K562 (cell line): ENCODE data around the gene WNT7A. TPM values are rescaled to one million over a fixed set of nuclear protein-coding genes. Genes with fewer than 3 reads are reported as not detected.

Experiments used
- BMI1 ChIP-seq: fragments of 150-350 bp; IDR thresholded peaks from 2 replicates; pipeline ENCODE4 v1.6.1; 2014; ENCODE audit warnings: low read length
- CAMTA2 ChIP-seq: fragments of 250-450 bp; sonication (Bioruptor Pico); conservative IDR thresholded peaks from 2 replicates; pipeline ENCODE4 v1.5.1; 2022
- COPS2 ChIP-seq: fragments of 450-650 bp; conservative IDR thresholded peaks from 2 replicates; pipeline ENCODE4 v1.6.1; 2016; ENCODE audit warnings: mild to moderate bottlenecking, moderate library complexity
- CREBBP ChIP-seq: IDR thresholded peaks from one replicate; pipeline ENCODE4 v1.6.1; 2012; ENCODE audit warnings: low read depth, mild to moderate bottlenecking, control low read depth, inconsistent platforms, low read length
- CTBP1 ChIP-seq: fragments of 450-650 bp; IDR thresholded peaks from 2 replicates; pipeline ENCODE4 v1.6.1; 2016; ENCODE audit warnings: borderline replicate concordance
- FOSL1 ChIP-seq: fragments of 200-800 bp; sonication (Bioruptor generic); conservative IDR thresholded peaks from 2 replicates; pipeline ENCODE4 v1.6.1; 2016; ENCODE audit warnings: missing genetic modification characterization, missing compliant biosample characterization
- LCOR ChIP-seq: sonication (generic); formaldehyde crosslinking; IDR thresholded peaks from 2 replicates; pipeline ENCODE4 v1.8.0; 2022; ENCODE audit warnings: mild to moderate bottlenecking, missing genetic modification reagents
- MTA3 ChIP-seq: fragments of 450-650 bp; formaldehyde crosslinking; IDR thresholded peaks from 2 replicates; pipeline ENCODE4 v1.6.1; 2017; ENCODE audit warnings: mild to moderate bottlenecking, borderline replicate concordance
- NFE2L1 ChIP-seq: fragments of 450-650 bp; IDR thresholded peaks from 2 replicates; pipeline ENCODE4 v1.6.1; 2016; ENCODE audit warnings: missing genetic modification characterization, low read depth, mild to moderate bottlenecking, missing compliant biosample characterization, moderate library complexity, borderline replicate concordance
- RNF2 ChIP-seq: sonication (generic); IDR thresholded peaks from 2 replicates; pipeline ENCODE4 v1.6.1; 2016
- TAL1 ChIP-seq: fragments of 450-650 bp; IDR thresholded peaks from 2 replicates; pipeline ENCODE4 v1.6.1; 2016; ENCODE audit warnings: mild to moderate bottlenecking
- TARDBP ChIP-seq: fragments of 450-650 bp; IDR thresholded peaks from 2 replicates; pipeline ENCODE4 v1.6.1; 2016
- TCF3 ChIP-seq: sonication (generic); formaldehyde crosslinking; IDR thresholded peaks from 2 replicates; pipeline ENCODE4 v1.4.0; 2020; ENCODE audit warnings: mild to moderate bottlenecking, missing genetic modification reagents
- ZNF274 ChIP-seq: IDR thresholded peaks from 2 replicates; pipeline ENCODE4 v1.6.1; 2011; ENCODE audit warnings: low read depth, mild to moderate bottlenecking, low read length, moderate library complexity, borderline replicate concordance
- ZNF445 ChIP-seq: fragments of 250-450 bp; sonication (Bioruptor Pico); IDR thresholded peaks from 2 replicates; pipeline ENCODE4 v1.4.0; 2020; ENCODE audit warnings: low read depth, mild to moderate bottlenecking, moderate library complexity
- polyA plus RNA-seq, 8 experiments: library from polyadenylated mRNA; depleted of rRNA in 4 of 8; stranded (reverse) in 5 of 8; unstranded in 3 of 8; fragments of >200 nt; fragmentation: Nextera tagmentation in 2 of 8; fragmentation: Illumina TruSeq in 1 of 8; extraction: Ambion mirVana in 2 of 8; extraction: Trizol in 1 of 8; gene quantifications; 2 replicates each; pipeline versions ENCODE4 v1.2.1 to v1.2.3, GENCODE V29; 2011 to 2014; ENCODE audit warnings: inconsistent platforms in 1 of 8, missing spikeins in 1 of 8
- total RNA-seq, 7 experiments: library from RNA; depleted of rRNA in 6 of 7; stranded (reverse); fragments of >200 nt in 6 of 7; fragmentation: Illumina TruSeq in 2 of 7; extraction: Trizol in 2 of 7; gene quantifications; 2 replicates each; pipeline versions ENCODE4 v1.2.1 to v1.2.3, GENCODE V29; 2011 to 2021; ENCODE audit warnings: low replicate concordance in 1 of 7
- TF ChIP-seq, protein P1 (sequence below), 2 experiments: fragments of 450-650 bp; conservative IDR thresholded peaks; 2 replicates each; pipeline ENCODE4 v1.6.1; 2017; ENCODE audit warnings: mild to moderate bottlenecking in 2 of 2, moderate library complexity in 2 of 2
- TF ChIP-seq, protein P2 (sequence below): sonication (generic); formaldehyde crosslinking; IDR thresholded peaks from 2 replicates; pipeline ENCODE4 v1.8.0; 2022; ENCODE audit warnings: missing genetic modification reagents, mild to moderate bottlenecking, borderline replicate concordance
- TF ChIP-seq, protein P3 (sequence below), 2 experiments: fragments of 450-650 bp in 1 of 2; sonication (generic) in 1 of 2; formaldehyde crosslinking in 1 of 2; IDR thresholded peaks in 1 of 2; conservative IDR thresholded peaks in 1 of 2; 2 replicates each; pipeline versions ENCODE4 v1.6.1 to v1.8.1; 2016 to 2023; ENCODE audit warnings: mild to moderate bottlenecking in 2 of 2, moderate library complexity in 2 of 2, inconsistent platforms in 1 of 2, missing genetic modification reagents in 1 of 2
- TF ChIP-seq, protein P4 (sequence below): sonication (generic); formaldehyde crosslinking; IDR thresholded peaks from 2 replicates; pipeline ENCODE4 v1.8.0; 2022; ENCODE audit warnings: missing genetic modification reagents, mild to moderate bottlenecking, moderate library complexity, borderline replicate concordance
- TF ChIP-seq, protein P5 (sequence below), 3 experiments: IDR thresholded peaks in 2 of 3; conservative IDR thresholded peaks in 1 of 3; 2 replicates each; pipeline ENCODE4 v1.5.1; 2011 to 2012; ENCODE audit warnings: low read length in 3 of 3, mild to moderate bottlenecking in 3 of 3, control low read depth in 2 of 3, improper control_type of control experiment in 1 of 3, inconsistent platforms in 1 of 3, low read depth in 1 of 3, mixed read lengths in 1 of 3, moderate library complexity in 1 of 3; ENCODE audit not compliant: insufficient read depth in 2 of 3
- TF ChIP-seq, protein P6 (sequence below), 2 experiments: fragments of 250-450 bp in 1 of 2; fragments of 450-650 bp in 1 of 2; sonication (Bioruptor Pico) in 1 of 2; IDR thresholded peaks; 2 replicates each; pipeline versions ENCODE4 v1.6.1 to v1.8.0; 2016 to 2021; ENCODE audit warnings: mild to moderate bottlenecking in 2 of 2, moderate library complexity in 2 of 2, missing compliant biosample characterization in 1 of 2, missing genetic modification characterization in 1 of 2

WNT7A gene
- total and polyA plus RNA-seq, 9 of the 15 experiments (the other 6 are each of a cell fraction or from before 2014, with no cell fraction given): 0.03 TPM; not detected in 8

DNA sequence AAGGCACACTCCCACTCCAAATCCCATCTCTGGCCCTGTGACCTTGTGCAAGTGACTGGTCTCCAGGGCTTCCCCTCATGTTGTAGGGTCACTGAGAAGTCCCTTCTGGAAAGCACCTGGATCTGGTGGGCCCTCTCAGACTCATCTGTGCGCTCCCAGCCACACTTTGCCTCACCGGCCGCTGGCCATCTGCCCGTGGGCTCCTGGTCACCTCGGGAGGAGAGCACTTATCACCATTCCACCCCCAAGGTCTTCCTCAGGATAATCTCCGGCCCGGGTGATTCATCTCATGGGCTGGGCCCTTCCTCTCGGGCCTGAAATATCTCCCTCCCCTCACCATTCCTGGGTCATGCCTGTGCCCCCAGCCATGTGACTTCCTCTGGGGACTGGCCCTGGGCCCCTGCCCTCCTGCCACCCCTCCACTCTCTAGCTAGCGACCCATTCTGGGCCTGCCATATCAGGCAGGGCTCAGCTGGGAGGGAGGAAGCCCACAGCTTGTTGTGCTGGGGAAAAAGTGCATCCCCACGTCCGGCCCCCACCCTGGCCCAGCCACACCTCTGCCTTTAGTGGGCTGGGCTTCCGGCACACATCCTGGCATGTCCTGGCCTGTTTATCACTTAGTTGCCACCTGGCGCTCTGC is 10.6 kb upstream of the WNT7A start (continued):
- TF ChIP-seq, protein P1, sequence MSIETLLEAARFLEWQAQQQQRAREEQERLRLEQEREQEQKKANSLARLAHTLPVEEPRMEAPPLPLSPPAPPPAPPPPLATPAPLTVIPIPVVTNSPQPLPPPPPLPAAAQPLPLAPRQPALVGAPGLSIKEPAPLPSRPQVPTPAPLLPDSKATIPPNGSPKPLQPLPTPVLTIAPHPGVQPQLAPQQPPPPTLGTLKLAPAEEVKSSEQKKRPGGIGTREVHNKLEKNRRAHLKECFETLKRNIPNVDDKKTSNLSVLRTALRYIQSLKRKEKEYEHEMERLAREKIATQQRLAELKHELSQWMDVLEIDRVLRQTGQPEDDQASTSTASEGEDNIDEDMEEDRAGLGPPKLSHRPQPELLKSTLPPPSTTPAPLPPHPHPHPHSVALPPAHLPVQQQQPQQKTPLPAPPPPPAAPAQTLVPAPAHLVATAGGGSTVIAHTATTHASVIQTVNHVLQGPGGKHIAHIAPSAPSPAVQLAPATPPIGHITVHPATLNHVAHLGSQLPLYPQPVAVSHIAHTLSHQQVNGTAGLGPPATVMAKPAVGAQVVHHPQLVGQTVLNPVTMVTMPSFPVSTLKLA (conservative IDR thresholded peaks at IDR 0.05): peak in 1 of 2 experiments; percentile 64; a peak in 3 of 4 replicates
- TF ChIP-seq LCOR (peak; percentile 75; the same call in 1 of the 2 replicates), FOSL1 (tag) (peak; percentile 95), CTBP1 (peak; percentile 59; the same call in 1 of the 2 replicates), BMI1 (no peak), ZNF445 (CRISPR knock-in tag) (no peak), ZNF274 (no peak), CAMTA2 (no peak), CREBBP (no peak), RNF2 (peak; percentile 47; the same call in 1 of the 2 replicates), NFE2L1 (tag) (no peak), TCF3 (CRISPR knock-in tag) (peak; percentile 70), TAL1 (no peak), TARDBP (0 out of 2 replicates have a peak, but pooled peaks have one; percentile 34), MTA3 (peak; percentile 36; the same call in 1 of the 2 replicates), COPS2 (no peak)
- TF ChIP-seq, protein P2, sequence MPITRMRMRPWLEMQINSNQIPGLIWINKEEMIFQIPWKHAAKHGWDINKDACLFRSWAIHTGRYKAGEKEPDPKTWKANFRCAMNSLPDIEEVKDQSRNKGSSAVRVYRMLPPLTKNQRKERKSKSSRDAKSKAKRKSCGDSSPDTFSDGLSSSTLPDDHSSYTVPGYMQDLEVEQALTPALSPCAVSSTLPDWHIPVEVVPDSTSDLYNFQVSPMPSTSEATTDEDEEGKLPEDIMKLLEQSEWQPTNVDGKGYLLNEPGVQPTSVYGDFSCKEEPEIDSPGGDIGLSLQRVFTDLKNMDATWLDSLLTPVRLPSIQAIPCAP: no peak
- TF ChIP-seq, protein P3, sequence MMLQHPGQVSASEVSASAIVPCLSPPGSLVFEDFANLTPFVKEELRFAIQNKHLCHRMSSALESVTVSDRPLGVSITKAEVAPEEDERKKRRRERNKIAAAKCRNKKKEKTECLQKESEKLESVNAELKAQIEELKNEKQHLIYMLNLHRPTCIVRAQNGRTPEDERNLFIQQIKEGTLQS (IDR thresholded peaks at IDR 0.05): peak; percentile 72; the same call in 1 of the 2 replicates
- TF ChIP-seq, protein P3 (CRISPR knock-in tag; conservative IDR thresholded peaks at IDR 0.05): no peak
- TF ChIP-seq, protein P4, sequence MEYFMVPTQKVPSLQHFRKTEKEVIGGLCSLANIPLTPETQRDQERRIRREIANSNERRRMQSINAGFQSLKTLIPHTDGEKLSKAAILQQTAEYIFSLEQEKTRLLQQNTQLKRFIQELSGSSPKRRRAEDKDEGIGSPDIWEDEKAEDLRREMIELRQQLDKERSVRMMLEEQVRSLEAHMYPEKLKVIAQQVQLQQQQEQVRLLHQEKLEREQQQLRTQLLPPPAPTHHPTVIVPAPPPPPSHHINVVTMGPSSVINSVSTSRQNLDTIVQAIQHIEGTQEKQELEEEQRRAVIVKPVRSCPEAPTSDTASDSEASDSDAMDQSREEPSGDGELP (CRISPR knock-in tag): peak; percentile 91
- TF ChIP-seq, protein P5, sequence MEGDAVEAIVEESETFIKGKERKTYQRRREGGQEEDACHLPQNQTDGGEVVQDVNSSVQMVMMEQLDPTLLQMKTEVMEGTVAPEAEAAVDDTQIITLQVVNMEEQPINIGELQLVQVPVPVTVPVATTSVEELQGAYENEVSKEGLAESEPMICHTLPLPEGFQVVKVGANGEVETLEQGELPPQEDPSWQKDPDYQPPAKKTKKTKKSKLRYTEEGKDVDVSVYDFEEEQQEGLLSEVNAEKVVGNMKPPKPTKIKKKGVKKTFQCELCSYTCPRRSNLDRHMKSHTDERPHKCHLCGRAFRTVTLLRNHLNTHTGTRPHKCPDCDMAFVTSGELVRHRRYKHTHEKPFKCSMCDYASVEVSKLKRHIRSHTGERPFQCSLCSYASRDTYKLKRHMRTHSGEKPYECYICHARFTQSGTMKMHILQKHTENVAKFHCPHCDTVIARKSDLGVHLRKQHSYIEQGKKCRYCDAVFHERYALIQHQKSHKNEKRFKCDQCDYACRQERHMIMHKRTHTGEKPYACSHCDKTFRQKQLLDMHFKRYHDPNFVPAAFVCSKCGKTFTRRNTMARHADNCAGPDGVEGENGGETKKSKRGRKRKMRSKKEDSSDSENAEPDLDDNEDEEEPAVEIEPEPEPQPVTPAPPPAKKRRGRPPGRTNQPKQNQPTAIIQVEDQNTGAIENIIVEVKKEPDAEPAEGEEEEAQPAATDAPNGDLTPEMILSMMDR (IDR thresholded peaks at IDR 0.05 in 2 of 3, conservative IDR thresholded peaks at IDR 0.05 in 1 of 3; ENCODE audit: insufficient read depth in 2 of 3, low read depth in 1 of 3, low read length in 3 of 3): no peak
- TF ChIP-seq, protein P6, sequence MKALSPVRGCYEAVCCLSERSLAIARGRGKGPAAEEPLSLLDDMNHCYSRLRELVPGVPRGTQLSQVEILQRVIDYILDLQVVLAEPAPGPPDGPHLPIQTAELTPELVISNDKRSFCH (CRISPR knock-in tag; IDR thresholded peaks at IDR 0.05): no peak
- TF ChIP-seq, protein P6 (tag; IDR thresholded peaks at IDR 0.05): 0 out of 2 replicates have a peak, but pooled peaks have one; percentile 37
